Suprapubic skin (tissue), 3 donors: ENCODE data around the gene SLC39A12.

Experiments used
- POLR2AphosphoS5 ChIP-seq, 3 donors: sonication (generic); formaldehyde crosslinking; IDR thresholded peaks; one replicate each; pipeline ENCODE4 v1.6.1; 2017; ENCODE audit warnings: antibody characterized with exemption in 3 of 3
- TF ChIP-seq, protein P1 (sequence below), 2 donors: fragments of 200-600 bp in 1 of 2; fragments of 450-650 bp in 1 of 2; sonication (generic) in 1 of 2; IDR thresholded peaks; one replicate each; pipeline ENCODE4 v1.5.1; 2016 to 2019; ENCODE audit warnings: antibody characterized with exemption in 2 of 2, mild to moderate bottlenecking in 1 of 2, moderate library complexity in 1 of 2

DNA sequence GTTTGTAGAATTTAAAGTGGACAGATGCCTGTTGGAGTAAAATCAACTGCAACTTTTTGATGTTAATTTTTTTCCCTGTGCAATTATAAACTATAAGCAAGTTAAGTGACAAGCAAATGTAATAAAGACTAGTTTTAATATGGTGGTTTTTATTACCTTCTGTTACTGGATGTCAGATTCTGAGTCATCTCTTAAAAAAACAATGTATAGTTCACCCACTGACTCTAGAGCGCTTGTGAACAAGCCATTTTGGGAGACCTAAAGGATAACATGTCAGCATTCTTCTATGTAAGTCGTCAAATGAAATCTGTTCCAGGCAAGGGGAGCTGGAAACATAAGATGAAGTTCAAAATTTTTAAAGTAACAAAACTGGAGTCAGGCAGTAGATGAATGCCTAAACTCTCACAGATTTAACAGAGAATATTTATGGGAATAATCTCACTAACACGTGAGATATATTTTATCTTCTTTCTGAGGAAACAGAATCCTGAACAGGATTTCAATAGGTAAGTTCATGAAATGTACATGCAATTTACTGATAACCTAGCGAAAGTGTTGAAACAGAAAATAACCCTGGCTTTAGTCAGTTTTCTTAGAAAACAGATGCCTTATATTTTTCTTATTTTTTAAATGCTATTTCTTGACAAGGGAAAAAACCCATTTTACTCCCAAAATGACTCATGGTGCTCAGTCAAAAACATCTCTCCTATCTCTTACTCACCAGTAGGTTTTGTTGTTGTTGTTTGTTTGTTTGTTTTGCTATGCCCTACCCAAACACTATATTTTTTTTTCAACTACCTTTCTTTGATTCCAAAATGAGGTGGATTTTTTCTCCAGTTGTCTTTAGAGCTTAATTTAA lies 91.7 kb downstream of the SLC39A12 start:
- TF ChIP-seq, protein P1, sequence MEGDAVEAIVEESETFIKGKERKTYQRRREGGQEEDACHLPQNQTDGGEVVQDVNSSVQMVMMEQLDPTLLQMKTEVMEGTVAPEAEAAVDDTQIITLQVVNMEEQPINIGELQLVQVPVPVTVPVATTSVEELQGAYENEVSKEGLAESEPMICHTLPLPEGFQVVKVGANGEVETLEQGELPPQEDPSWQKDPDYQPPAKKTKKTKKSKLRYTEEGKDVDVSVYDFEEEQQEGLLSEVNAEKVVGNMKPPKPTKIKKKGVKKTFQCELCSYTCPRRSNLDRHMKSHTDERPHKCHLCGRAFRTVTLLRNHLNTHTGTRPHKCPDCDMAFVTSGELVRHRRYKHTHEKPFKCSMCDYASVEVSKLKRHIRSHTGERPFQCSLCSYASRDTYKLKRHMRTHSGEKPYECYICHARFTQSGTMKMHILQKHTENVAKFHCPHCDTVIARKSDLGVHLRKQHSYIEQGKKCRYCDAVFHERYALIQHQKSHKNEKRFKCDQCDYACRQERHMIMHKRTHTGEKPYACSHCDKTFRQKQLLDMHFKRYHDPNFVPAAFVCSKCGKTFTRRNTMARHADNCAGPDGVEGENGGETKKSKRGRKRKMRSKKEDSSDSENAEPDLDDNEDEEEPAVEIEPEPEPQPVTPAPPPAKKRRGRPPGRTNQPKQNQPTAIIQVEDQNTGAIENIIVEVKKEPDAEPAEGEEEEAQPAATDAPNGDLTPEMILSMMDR (IDR thresholded peaks at IDR 0.05): no peak
- no peak for TF ChIP-seq POLR2AphosphoS5 (IDR thresholded peaks at IDR 0.05)
